Activated naive CD8-positive, alpha-beta T cell treated with anti-CD3 and anti-CD28 coated beads for 36 hours (primary cell): ENCODE results near the gene LRBA. TPM values are rescaled to one million over a fixed set of nuclear protein-coding genes. Genes with fewer than 3 reads are reported as not detected.

ENCODE experiments used
- DNase-seq: peaks from one replicate; pipeline ENCODE4 v3.0.0; 2021
- H3K27ac Mint-ChIP-seq: one replicate; pipeline ENCODE4 v1.8.0; 2022; ENCODE audit warnings: mild to moderate bottlenecking, moderate library complexity, mixed read lengths
- H3K27me3 Mint-ChIP-seq: one replicate; pipeline ENCODE4 v1.8.0; 2022; ENCODE audit warnings: mild to moderate bottlenecking, mixed read lengths
- H3K36me3 Mint-ChIP-seq: one replicate; pipeline ENCODE4 v1.8.0; 2021; ENCODE audit warnings: mild to moderate bottlenecking, mixed read lengths
- H3K4me1 Mint-ChIP-seq: one replicate; pipeline ENCODE4 v1.8.0; 2021; ENCODE audit warnings: mixed read lengths
- H3K4me3 Mint-ChIP-seq: one replicate; pipeline ENCODE4 v1.8.0; 2022; ENCODE audit warnings: mild to moderate bottlenecking, moderate library complexity, mixed read lengths
- H3K9me3 Mint-ChIP-seq: one replicate; pipeline ENCODE4 v1.8.0; 2022; ENCODE audit warnings: mixed read lengths
- total RNA-seq, 2 experiments: library from RNA; stranded (reverse); gene quantifications; one replicate each; pipeline ENCODE4 v1.2.3, GENCODE V29; 2021

Gene LRBA
- total RNA-seq, 2 experiments from 2014 or later: 52.5 to 61.2 TPM

GRCh38 chr4:150583287-150584110 lies 431.6 kb downstream of the LRBA start:
- no peak for DNase-seq
- H3K27ac Mint-ChIP-seq: no peak overlapping the region
- peaks cover 2% of the 10 kb centered on the region for H3K9me3 Mint-ChIP-seq
- no peak overlapping the region for H3K4me3 Mint-ChIP-seq
- H3K27me3 Mint-ChIP-seq: no peaks in the 10 kb centered on the region
- no peaks in the 10 kb centered on the region for H3K4me1 Mint-ChIP-seq
- H3K36me3 Mint-ChIP-seq: peaks cover 60% of the 10 kb centered on the region

GRCh38 chr4:150582873-150583286 lies 432.2 kb downstream of the LRBA start:
- no peak overlapping the region for H3K27ac Mint-ChIP-seq
- H3K4me1 Mint-ChIP-seq: no peaks in the 10 kb centered on the region
- H3K36me3 Mint-ChIP-seq: peaks cover 55% of the 10 kb centered on the region
- no peak overlapping the region for H3K4me3 Mint-ChIP-seq
- no peaks in the 10 kb centered on the region for H3K27me3 Mint-ChIP-seq
- H3K9me3 Mint-ChIP-seq: peaks cover 2% of the 10 kb centered on the region
- no peak for DNase-seq

GRCh38 chr4:150582146-150582872 lies 432.8 kb downstream of the LRBA start, which contains the start of gene MAB21L2:
Gene MAB21L2, plus strand, starts transcription at chr4:150582151. Its CDS starts 879 bp downstream, at chr4:150583030.
- Mint-ChIP-seq H3K4me3 (no peak within 1 kb of the TSS), H3K27ac (no peak within 1 kb of the TSS), H3K9me3 (peaks cover 2% of the 10 kb centered on the region), H3K27me3 (no peaks in the 10 kb centered on the region), H3K36me3 (peaks cover 54% of the 10 kb centered on the region), H3K4me1 (no peaks in the 10 kb centered on the region)
- DNase-seq: no peak

- H3K36me3 Mint-ChIP-seq: peaks cover 54% of the 10 kb centered on the region
Measured at GRCh38 chr4:150581641-150582051, 433.4 kb downstream of the LRBA start.

DNA sequence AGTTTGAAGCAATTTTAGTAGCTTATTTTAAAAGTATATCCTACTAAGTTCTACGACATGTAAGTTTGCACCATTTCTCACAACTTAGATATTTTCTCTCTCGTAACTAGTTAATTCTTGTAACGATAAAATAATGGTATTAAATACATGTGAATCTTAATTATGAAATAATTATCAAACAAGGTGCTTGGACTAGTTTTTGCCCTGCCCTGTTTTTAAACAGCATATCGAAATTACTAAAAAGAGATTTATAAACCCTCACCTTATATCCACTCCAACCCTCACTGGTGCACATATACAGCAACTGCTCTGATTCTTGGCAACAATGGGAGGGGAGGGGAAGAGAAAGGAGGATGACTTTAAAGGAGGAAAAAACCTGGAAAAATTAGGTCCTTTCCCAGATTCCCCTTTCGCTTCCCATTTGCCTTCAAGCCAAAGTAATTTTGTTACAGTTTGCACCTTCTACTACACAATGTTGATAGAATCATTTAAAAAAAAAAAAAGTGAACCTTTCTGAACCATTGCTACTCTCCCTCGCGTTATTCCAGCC lies 434.0 kb downstream of the LRBA start:
- Mint-ChIP-seq H3K27ac (no peak overlapping the region), H3K4me3 (no peak overlapping the region), H3K4me1 (no peaks in the 10 kb centered on the region), H3K9me3 (peaks cover 2% of the 10 kb centered on the region), H3K27me3 (no peaks in the 10 kb centered on the region), H3K36me3 (peaks cover 51% of the 10 kb centered on the region)
- DNase-seq: no peak

More at GRCh38 chr4:150581641-150582051, 433.4 kb downstream of the LRBA start:
- no peak for DNase-seq
- Mint-ChIP-seq H3K4me3 (no peak overlapping the region), H3K27ac (no peak overlapping the region), H3K27me3 (no peaks in the 10 kb centered on the region), H3K4me1 (no peaks in the 10 kb centered on the region), H3K9me3 (peaks cover 2% of the 10 kb centered on the region)

- Mint-ChIP-seq H3K27me3 (no peaks in the 10 kb centered on the region), H3K9me3 (peaks cover 2% of the 10 kb centered on the region), H3K36me3 (peaks cover 48% of the 10 kb centered on the region), H3K27ac (no peak overlapping the region), H3K4me1 (no peaks in the 10 kb centered on the region), H3K4me3 (no peak overlapping the region)
- DNase-seq: no peak
Measured at GRCh38 chr4:150580306-150580705, 434.8 kb downstream of the LRBA start.

- Mint-ChIP-seq H3K9me3 (peaks cover 2% of the 10 kb centered on the region), H3K36me3 (peaks cover 48% of the 10 kb centered on the region), H3K27me3 (no peaks in the 10 kb centered on the region), H3K27ac (no peak overlapping the region), H3K4me1 (no peaks in the 10 kb centered on the region), H3K4me3 (no peak overlapping the region)
- no peak for DNase-seq
Measured at GRCh38 chr4:150579551-150580234, 435.4 kb downstream of the LRBA start.

DNA sequence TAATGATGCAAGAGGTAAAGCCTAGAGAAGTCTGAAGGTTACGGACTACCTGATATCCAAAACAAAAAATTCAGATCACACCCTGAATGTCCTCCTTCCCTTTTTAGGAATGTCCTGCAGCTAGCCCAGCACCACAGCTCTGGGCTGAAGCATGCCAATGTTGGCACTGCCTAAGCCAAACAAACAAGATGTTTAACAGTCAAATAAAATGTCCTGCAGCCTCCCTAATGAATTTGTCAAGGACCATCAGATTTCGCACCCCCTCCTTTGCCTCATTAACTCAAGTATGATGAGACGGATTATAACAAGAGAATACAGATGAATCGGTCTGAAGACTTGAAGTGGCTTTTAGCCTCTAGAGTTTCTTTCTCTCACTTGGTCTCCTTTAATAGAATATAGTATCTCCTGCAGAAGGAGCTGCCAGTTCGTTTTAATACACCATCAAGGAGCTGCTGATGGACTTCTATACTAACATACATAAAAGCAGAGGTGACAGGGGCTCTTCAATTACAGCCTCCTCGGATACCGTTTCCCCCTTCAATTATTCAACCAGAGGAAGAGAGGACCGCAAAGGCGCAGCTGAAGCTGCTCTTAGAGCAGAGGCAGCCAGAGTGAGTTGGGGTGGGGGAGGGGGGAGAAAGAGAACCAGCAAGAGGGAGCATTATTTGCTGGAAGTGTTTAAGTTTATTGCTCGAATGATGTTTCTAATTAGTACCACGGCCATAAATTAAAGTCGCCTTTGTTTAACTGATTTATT lies 436.2 kb downstream of the LRBA start:
- no peak overlapping the region for H3K27ac Mint-ChIP-seq
- H3K4me1 Mint-ChIP-seq: no peaks in the 10 kb centered on the region
- no peaks in the 10 kb centered on the region for H3K27me3 Mint-ChIP-seq
- H3K36me3 Mint-ChIP-seq: peaks cover 42% of the 10 kb centered on the region
- no peak for DNase-seq
- H3K4me3 Mint-ChIP-seq: no peak overlapping the region
- H3K9me3 Mint-ChIP-seq: no peaks in the 10 kb centered on the region

- Mint-ChIP-seq H3K9me3 (no peaks in the 10 kb centered on the region), H3K36me3 (peaks cover 30% of the 10 kb centered on the region), H3K4me1 (peaks cover 10% of the 10 kb centered on the region), H3K27me3 (no peaks in the 10 kb centered on the region), H3K27ac (no peak overlapping the region), H3K4me3 (no peak overlapping the region)
- DNase-seq: no peak
Measured at GRCh38 chr4:150577796-150578195, 437.3 kb downstream of the LRBA start.

DNA sequence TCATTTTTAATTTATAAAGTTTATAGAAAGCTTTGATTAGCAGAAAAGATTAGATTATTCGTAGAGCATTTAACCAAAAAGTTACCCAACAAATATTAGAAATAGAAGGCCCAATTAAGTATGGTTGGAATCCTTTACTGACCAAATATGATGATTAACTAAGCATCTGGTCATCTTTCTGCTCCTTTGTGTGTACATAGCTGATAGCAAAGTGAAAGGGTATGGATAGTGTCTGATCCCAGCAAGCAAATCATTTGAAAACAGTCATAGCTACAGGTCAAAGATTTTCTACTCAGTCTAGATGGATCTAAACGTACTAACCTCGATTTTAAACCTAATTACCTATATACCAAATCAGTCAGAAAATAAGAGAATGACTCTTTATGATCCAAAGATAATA lies 440.4 kb downstream of the LRBA start:
- Mint-ChIP-seq H3K4me3 (no peak overlapping the region), H3K27ac (no peak overlapping the region), H3K4me1 (peaks cover 11% of the 10 kb centered on the region), H3K9me3 (no peaks in the 10 kb centered on the region), H3K36me3 (peaks cover 11% of the 10 kb centered on the region), H3K27me3 (no peaks in the 10 kb centered on the region)
- no peak for DNase-seq

DNA sequence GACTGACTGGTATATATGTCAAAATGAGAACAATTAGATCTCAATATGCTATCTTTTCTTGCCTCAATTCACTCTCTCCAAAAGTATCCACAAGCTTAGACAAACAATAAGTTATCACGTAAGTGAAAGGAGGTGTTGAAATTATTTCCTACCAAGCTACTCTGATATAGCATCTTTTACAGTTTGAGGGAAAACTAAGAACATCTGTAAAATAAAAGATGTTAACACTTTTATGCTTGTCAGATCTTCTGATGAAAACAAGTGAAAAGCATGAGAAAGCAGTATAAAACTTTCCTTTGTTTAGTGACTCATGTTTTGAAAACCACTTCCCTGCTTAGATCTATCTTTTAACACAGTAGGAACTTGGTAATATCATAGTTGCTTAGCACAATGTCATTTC lies 441.6 kb downstream of the LRBA start:
- no peaks in the 10 kb centered on the region for H3K9me3 Mint-ChIP-seq
- no peak for DNase-seq

GRCh38 chr4:150572704-150573504 lies 442.2 kb downstream of the LRBA start:
- Mint-ChIP-seq H3K27me3 (no peaks in the 10 kb centered on the region), H3K9me3 (no peaks in the 10 kb centered on the region), H3K4me3 (no peak overlapping the region), H3K27ac (peak overlapping the region; percentile 38), H3K4me1 (peaks cover 11% of the 10 kb centered on the region), H3K36me3 (peaks cover 5% of the 10 kb centered on the region)
- no peak for DNase-seq

More for the DNA sequence above, 441.6 kb downstream of the LRBA start:
- Mint-ChIP-seq H3K27me3 (no peaks in the 10 kb centered on the region), H3K27ac (peak overlapping the region; percentile 38), H3K4me3 (no peak overlapping the region), H3K4me1 (peaks cover 11% of the 10 kb centered on the region), H3K36me3 (peaks cover 5% of the 10 kb centered on the region)

- Mint-ChIP-seq H3K4me1 (peaks cover 11% of the 10 kb centered on the region), H3K9me3 (no peaks in the 10 kb centered on the region), H3K36me3 (peaks cover 8% of the 10 kb centered on the region), H3K4me3 (no peak overlapping the region), H3K27me3 (no peaks in the 10 kb centered on the region), H3K27ac (no peak overlapping the region)
- no peak for DNase-seq
Measured at GRCh38 chr4:150570862-150571261, 444.2 kb downstream of the LRBA start.
